GM21825 (cell line): ENCODE measurements around the gene SPATA1.
"Not testable (repeated sequence)": the region's sequence is repeated elsewhere in the genome, so short reads cannot be mapped to it uniquely, and the experiment has no call there.

Experiments
- ATAC-seq: cut with Tn5 transposase; IDR thresholded peaks from one replicate; pipeline ENCODE4 v1.9.1; 2021; ENCODE audit warnings: mild to moderate bottlenecking, moderate library complexity; ENCODE audit not compliant: unreplicated experiment

The SPATA1 gene

GRCh38 chr1:84506002-84506728 lies at the start of gene SPATA1, which contains the start of gene GNG5:
SPATA1 (plus strand) TSS chr1:84506386; CDS start chr1:84516360, 9,974 bp downstream.
GNG5 (minus strand) TSS chr1:84506581; CDS start chr1:84506091, 490 bp downstream.
- peak; percentile 80 for ATAC-seq

- no peak for ATAC-seq
Measured at GRCh38 chr1:84462118-84462517, 44.1 kb upstream of the SPATA1 start.

GRCh38 chr1:84467298-84467697 lies 38.9 kb upstream of the SPATA1 start:
- no peak for ATAC-seq

- no peak for ATAC-seq
Measured at GRCh38 chr1:84476225-84476624, 30.0 kb upstream of the SPATA1 start.

GRCh38 chr1:84478876-84479868 lies 27.0 kb upstream of the SPATA1 start, which contains the start of gene RPF1:
RPF1 (plus strand) TSS chr1:84479266; CDS start chr1:84479282, 16 bp downstream.
- ATAC-seq: peak; percentile 97

GRCh38 chr1:84479998-84480397 lies 26.2 kb upstream of the SPATA1 start:
- ATAC-seq: peak; percentile 3

GRCh38 chr1:84480650-84481049 lies 25.5 kb upstream of the SPATA1 start:
- ATAC-seq: no peak

GRCh38 chr1:84481317-84481716 lies 24.9 kb upstream of the SPATA1 start:
- ATAC-seq: no peak

GRCh38 chr1:84488107-84488506 lies 18.1 kb upstream of the SPATA1 start:
- ATAC-seq: no peak

GRCh38 chr1:84489766-84490165 lies 16.4 kb upstream of the SPATA1 start:
- ATAC-seq: no peak

GRCh38 chr1:84492726-84493125 lies 13.5 kb upstream of the SPATA1 start:
- no peak for ATAC-seq

- ATAC-seq: no peak
Measured at GRCh38 chr1:84493747-84494146, 12.4 kb upstream of the SPATA1 start.

- ATAC-seq: no peak
Measured at GRCh38 chr1:84496498-84496897, 9.7 kb upstream of the SPATA1 start.

GRCh38 chr1:84497631-84498275 lies 8.4 kb upstream of the SPATA1 start:
- ATAC-seq: no peak

GRCh38 chr1:84502927-84503326 lies 3.3 kb upstream of the SPATA1 start:
- ATAC-seq: no peak

GRCh38 chr1:84504580-84505492 lies 1.4 kb upstream of the SPATA1 start:
- no peak for ATAC-seq

GRCh38 chr1:84505493-84506001 lies 639 bp upstream of the SPATA1 start:
- peak; percentile 33 for ATAC-seq

GRCh38 chr1:84506729-84507453 lies 705 bp downstream of the SPATA1 start:
- no peak for ATAC-seq

GRCh38 chr1:84507887-84508286 lies 1.7 kb downstream of the SPATA1 start:
- ATAC-seq: not testable (repeated sequence)
